ENCODE results near the gene GLG1.

GRCh38 chr16:74606521-74607309 is at the start of gene GLG1:
- TF ChIP-seq CTCF (IDR thresholded peaks at IDR 0.05; ENCODE audit: extremely low read depth in 1 of 2, insufficient read depth in 1 of 2, low read depth in 1 of 2, low read length in 2 of 2) (no peak), POLR2A (IDR thresholded peaks at IDR 0.05; ENCODE audit: low read depth, low read length) (peak; percentile 91), EZH2 (IDR thresholded peaks at IDR 0.05; ENCODE audit: borderline replicate concordance, low read depth, low read length, severe bottlenecking) (no peak), POLR2AphosphoS5 (IDR thresholded peaks at IDR 0.05; ENCODE audit: insufficient read depth, low read depth, low read length) (peak; percentile 96), MAX (IDR thresholded peaks at IDR 0.05; ENCODE audit: insufficient read depth, insufficient read length) (peak; percentile 39), JUN (IDR thresholded peaks at IDR 0.05; ENCODE audit: borderline replicate concordance, insufficient read depth, insufficient read length, low read depth) (no peak), GATA2 (IDR thresholded peaks at IDR 0.05; ENCODE audit: insufficient read depth, insufficient read length, low read depth, low read length) (no peak), FOS (IDR thresholded peaks at IDR 0.05; ENCODE audit: borderline replicate concordance, insufficient read depth, low read length) (no peak), MYC (IDR thresholded peaks at IDR 0.05; ENCODE audit: low read depth, low read length) (no peak)

Data from endothelial cell of umbilical vein (primary cell).